ENCODE data around the gene APOBEC3A. TPM values are rescaled to one million over a fixed set of nuclear protein-coding genes. Genes with fewer than 3 reads are reported as not detected.

APOBEC3A gene
- polyA plus RNA-seq, 1 of the 3 experiments (the other 2 are of a cell fraction) = not detected

- Histone ChIP-seq H3K4me2 (no peak overlapping the region), H3K9ac (no peak overlapping the region), H3K4me3 (ENCODE audit: low read depth in 2 of 2, low read length in 1 of 2) (no peak overlapping the region), H4K20me1 (ENCODE audit: insufficient read depth) (no peaks in the 10 kb centered on the region), H3K79me2 (ENCODE audit: insufficient read depth) (no peaks in the 10 kb centered on the region), H3K27me3 (ENCODE audit: insufficient read depth) (no peaks in the 10 kb centered on the region; the same call in 1 of the 2 replicates), H3K36me3 (replicated peaks in 1 of 2; ENCODE audit: control insufficient read depth in 1 of 2, insufficient read depth in 2 of 2, low read length in 1 of 2) (no peaks in the 10 kb centered on the region), H3K27ac (ENCODE audit: low read depth in 2 of 2, low read length in 1 of 2) (no peak overlapping the region), H3K9me3 (no peaks in the 10 kb centered on the region), H3K4me1 (ENCODE audit: control insufficient read depth in 1 of 2, insufficient read depth in 2 of 2, low read depth in 1 of 2, low read length in 1 of 2) (no peaks in the 10 kb centered on the region; a peak in 1 of 4 replicates), H3F3A (replicated peaks; ENCODE audit: insufficient read depth) (no peaks in the 10 kb centered on the region), H3K9me2 (no peaks in the 10 kb centered on the region), H2AFZ (ENCODE audit: low read depth) (no peak overlapping the region)
- no peak for TF ChIP-seq RXRA (IDR thresholded peaks at IDR 0.05; ENCODE audit: borderline replicate concordance, low read depth)
- TF ChIP-seq EZH2phosphoT487 (IDR thresholded peaks at IDR 0.05; ENCODE audit: borderline replicate concordance, low read depth) = no peak
- no peak for TF ChIP-seq POLR2AphosphoS5 (IDR thresholded peaks at IDR 0.05; ENCODE audit: low read depth, low read length)
- no peak for TF ChIP-seq RCOR1 (IDR thresholded peaks at IDR 0.05; ENCODE audit: low read length)
- no peak for TF ChIP-seq RAD21 (IDR thresholded peaks at IDR 0.05; ENCODE audit: low read length)
- TF ChIP-seq REST (IDR thresholded peaks at IDR 0.05; ENCODE audit: low read depth, low read length) = no peak
- TF ChIP-seq MAX (IDR thresholded peaks at IDR 0.05; ENCODE audit: low read depth) = no peak
- no peak for TF ChIP-seq FOXM1 (IDR thresholded peaks at IDR 0.05; ENCODE audit: low read depth)
- no peak for TF ChIP-seq NFIC (IDR thresholded peaks at IDR 0.05; ENCODE audit: borderline replicate concordance)
- TF ChIP-seq MEF2A (IDR thresholded peaks at IDR 0.05; ENCODE audit: borderline replicate concordance, low read depth) = no peak
- no peak for TF ChIP-seq EP300 (IDR thresholded peaks at IDR 0.05; ENCODE audit: borderline replicate concordance in 1 of 2, low read depth in 1 of 2, low read length in 1 of 2)
- TF ChIP-seq GABPA (IDR thresholded peaks at IDR 0.05; ENCODE audit: low read depth) = no peak
- TF ChIP-seq YY1 (IDR thresholded peaks at IDR 0.05; ENCODE audit: low read depth) = no peak
- no peak for TF ChIP-seq CHD2 (IDR thresholded peaks at IDR 0.05; ENCODE audit: low read length, partially characterized antibody)
- no peak for TF ChIP-seq TCF12 (IDR thresholded peaks at IDR 0.05)
- TF ChIP-seq ELF1 (IDR thresholded peaks at IDR 0.05) = no peak
- TF ChIP-seq IRF3 (IDR thresholded peaks at IDR 0.05; ENCODE audit: low read depth, low read length) = no peak
- TF ChIP-seq FOSL2 (IDR thresholded peaks at IDR 0.05; ENCODE audit: borderline replicate concordance, low read depth) = no peak
- TF ChIP-seq FOXJ3 (CRISPR knock-in tag; IDR thresholded peaks at IDR 0.05) = no peak
- 66% methylated on average over 4 of the region's 6 CpGs for WGBS (ENCODE audit: low lambda C conversion rate)
- ChIA-PET POLR2A (no interaction called here), CTCF (interaction anchor here (0.8 to 1.0 kb wide), 3 partner anchors 126 to 230 kb away, joined by 3 read pairs; no protein-coding TSS in a partner anchor)
- no peak for DNase-seq
These were observed 38.7 kb downstream of the APOBEC3A start for GRCh38 chr22:38996105-38996504.
